ACC112 (cell line): ENCODE results near the gene THUMPD1.
A peak's percentile ranks its signal among the peaks of the same experiment; 100 is the strongest.
"Not testable (repeated sequence)": the region's sequence is repeated elsewhere in the genome, so short reads cannot be mapped to it uniquely, and the experiment has no call there.

Experiments used
- H2AFZ ChIP-seq: fragments of 200-600 bp; sonication (generic); one replicate; pipeline ENCODE4 v1.6.0; 2017; ENCODE audit warnings: antibody characterized with exemption, low read length; ENCODE audit not compliant: unreplicated experiment
- H3K27ac ChIP-seq: fragments of 200-600 bp; sonication (generic); 2 replicates; pipeline ENCODE4 v1.5.1; 2014; ENCODE audit warnings: low read depth, mild to moderate bottlenecking, antibody characterized with exemption, low read length, moderate library complexity
- H3K27me3 ChIP-seq: fragments of 200-600 bp; sonication (generic); 2 replicates; pipeline ENCODE4 v1.6.1; 2014; ENCODE audit warnings: mild to moderate bottlenecking, antibody characterized with exemption, low read length, moderate library complexity, mixed read lengths; ENCODE audit not compliant: insufficient read depth
- H3K36me3 ChIP-seq: fragments of 200-600 bp; sonication (generic); 2 replicates; pipeline ENCODE4 v1.6.1; 2016; ENCODE audit warnings: mild to moderate bottlenecking, antibody characterized with exemption, low read length, moderate library complexity, mixed read lengths; ENCODE audit not compliant: insufficient read depth
- H3K4me1 ChIP-seq: fragments of 200-600 bp; sonication (generic); one replicate; pipeline ENCODE4 v1.6.1; 2016; ENCODE audit warnings: low read length, mixed read lengths; ENCODE audit not compliant: insufficient read depth, unreplicated experiment, control insufficient read depth
- H3K4me3 ChIP-seq: fragments of 200-600 bp; sonication (generic); 2 replicates; pipeline ENCODE4 v1.5.1; 2014; ENCODE audit warnings: mild to moderate bottlenecking, low read depth, low read length
- H3K79me2 ChIP-seq: fragments of 200-600 bp; sonication (generic); one replicate; pipeline ENCODE4 v1.6.0; 2016; ENCODE audit warnings: low read length; ENCODE audit not compliant: control insufficient read depth, unreplicated experiment, insufficient read depth

The THUMPD1 gene

DNA sequence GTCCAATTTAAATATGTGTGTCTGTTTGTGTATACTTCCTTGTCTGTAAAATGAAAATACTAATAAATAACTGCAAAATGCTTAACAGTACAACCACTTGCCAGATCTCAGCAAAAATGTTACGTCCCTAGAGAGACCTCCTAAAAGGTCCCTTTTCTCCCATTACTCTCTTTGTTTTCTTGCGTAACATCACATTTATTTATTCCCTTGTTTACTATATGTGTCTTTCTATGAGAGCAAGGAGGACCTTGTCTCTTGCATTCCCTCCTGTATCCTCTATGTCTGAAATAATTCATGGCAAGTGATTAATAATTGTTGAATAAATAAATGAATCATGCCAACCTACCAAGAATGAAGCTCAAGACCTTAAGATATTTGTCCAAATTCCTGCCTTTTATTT, 24.1 kb upstream of the THUMPD1 start:
- Histone ChIP-seq H3K4me1 (no peaks in the 10 kb centered on the region), H2AFZ (no peak overlapping the region), H3K79me2 (no peaks in the 10 kb centered on the region), H3K27ac (no peak overlapping the region), H3K36me3 (no peaks in the 10 kb centered on the region), H3K4me3 (no peak overlapping the region), H3K27me3 (peaks cover 7% of the 10 kb centered on the region; the same call in 1 of the 2 replicates)

DNA sequence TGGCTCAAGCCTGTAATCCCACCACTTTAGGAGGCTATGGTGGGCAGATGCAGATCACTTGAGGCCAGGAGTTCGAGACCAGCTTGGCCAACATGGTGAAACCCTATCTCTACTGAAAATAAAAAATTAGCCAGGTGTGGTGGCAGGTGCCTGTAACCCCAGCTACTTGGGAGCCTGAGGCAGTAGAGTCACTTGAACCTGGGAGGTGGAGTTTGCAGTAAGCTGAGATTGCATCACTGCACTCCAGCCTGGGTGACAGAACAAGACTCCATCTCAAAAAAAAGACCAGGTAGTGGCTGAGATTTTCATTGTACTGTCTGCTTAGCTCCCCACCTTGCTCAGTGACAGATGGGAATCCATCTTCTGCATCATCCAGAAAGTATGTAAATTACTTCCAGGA, 22.8 kb upstream of the THUMPD1 start:
- peaks cover 14% of the 10 kb centered on the region for H3K27me3 ChIP-seq
- not testable (repeated sequence) for H2AFZ ChIP-seq, H3K27ac ChIP-seq, H3K36me3 ChIP-seq, H3K79me2 ChIP-seq, H3K4me1 ChIP-seq, H3K4me3 ChIP-seq

DNA sequence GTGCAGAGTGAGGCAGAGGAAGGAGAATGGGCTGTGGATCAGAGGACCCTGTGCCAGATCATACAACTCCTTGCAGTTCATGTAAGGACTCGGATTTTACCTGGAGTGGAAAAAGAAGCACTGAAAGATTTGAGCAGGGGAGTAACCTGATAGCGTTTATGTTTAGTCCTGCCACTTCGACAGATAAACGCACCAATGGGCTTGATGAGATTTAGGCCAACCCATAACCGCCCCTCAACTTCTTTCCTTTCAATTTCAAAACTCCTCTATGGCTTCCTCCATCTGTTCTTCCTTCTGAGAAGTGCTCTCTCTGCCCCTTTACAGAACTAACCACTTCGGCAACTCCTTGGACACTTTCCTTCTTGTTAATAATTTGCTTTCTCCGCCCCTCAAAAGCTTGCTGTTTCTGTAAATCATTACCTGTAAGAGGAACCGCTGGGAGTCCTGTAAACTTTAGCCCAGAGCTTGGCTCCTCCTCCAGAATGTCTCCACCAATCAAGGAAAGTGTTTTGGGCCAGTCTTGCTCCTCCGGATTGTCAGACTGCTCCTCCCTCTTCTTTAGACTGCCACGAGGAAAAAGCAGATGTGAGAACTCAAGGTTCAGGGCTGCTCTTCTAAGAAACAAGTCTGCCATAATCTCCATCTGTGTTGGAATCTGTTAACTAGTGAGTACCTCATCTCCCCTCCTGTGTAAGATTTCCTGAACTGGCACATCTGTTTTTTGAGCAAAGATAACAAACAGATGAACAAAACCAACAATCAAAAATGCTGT, 22.0 kb upstream of the THUMPD1 start, which contains the start of gene ACSM3:
Gene ACSM3 (plus strand): TSS at position 554 of the 772 bp plus-strand sequence. CDS start 6,021 bp downstream, outside the sequence.
- no peaks in the 10 kb centered on the region for H3K4me1 ChIP-seq
- H3K27ac ChIP-seq: no peak within 1 kb of the TSS
- H3K36me3 ChIP-seq: no peaks in the 10 kb centered on the region
- H3K4me3 ChIP-seq: peak within 1 kb of the TSS; percentile 76
- H3K79me2 ChIP-seq: no peaks in the 10 kb centered on the region
- H3K27me3 ChIP-seq: peaks cover 14% of the 10 kb centered on the region
- peak within 1 kb of the TSS; percentile 95 for H2AFZ ChIP-seq

DNA sequence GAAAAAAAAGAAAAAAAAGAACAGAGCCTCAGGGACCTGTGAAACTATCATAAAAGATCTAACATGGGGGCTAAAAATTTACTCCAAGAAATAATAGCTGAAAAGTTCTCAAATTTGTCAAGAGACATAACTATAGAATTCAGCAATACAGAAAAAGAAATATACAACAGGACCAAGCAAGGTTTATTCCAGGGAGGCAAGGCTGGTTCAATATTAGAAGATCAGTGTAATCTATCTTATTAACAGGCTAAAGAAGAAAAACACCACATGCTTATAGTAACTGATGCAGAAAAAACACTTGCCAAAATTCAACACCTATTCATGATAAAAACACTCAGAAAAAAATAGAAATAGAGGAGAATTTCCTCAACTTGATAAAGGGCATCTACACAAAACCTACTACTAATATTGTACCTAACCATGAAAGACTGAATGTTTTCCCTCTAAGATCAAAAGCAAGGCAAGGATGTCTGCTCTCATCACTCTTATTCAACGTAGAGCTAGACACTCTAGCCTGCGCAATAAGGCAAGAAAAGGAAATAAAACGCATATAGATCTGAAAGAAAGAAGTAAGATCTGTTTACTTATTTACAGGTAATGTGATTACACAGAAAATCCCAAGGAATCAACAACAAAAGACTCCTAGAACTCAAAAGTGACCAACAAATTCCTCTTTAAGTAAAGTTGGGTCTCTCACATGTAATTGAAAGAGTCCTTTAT, 20.9 kb upstream of the THUMPD1 start:
- Histone ChIP-seq H3K79me2 (no peaks in the 10 kb centered on the region), H2AFZ (no peak overlapping the region), H3K4me1 (no peaks in the 10 kb centered on the region), H3K27me3 (peaks cover 14% of the 10 kb centered on the region), H3K36me3 (no peaks in the 10 kb centered on the region), H3K4me3 (no peak overlapping the region), H3K27ac (no peak overlapping the region)

DNA sequence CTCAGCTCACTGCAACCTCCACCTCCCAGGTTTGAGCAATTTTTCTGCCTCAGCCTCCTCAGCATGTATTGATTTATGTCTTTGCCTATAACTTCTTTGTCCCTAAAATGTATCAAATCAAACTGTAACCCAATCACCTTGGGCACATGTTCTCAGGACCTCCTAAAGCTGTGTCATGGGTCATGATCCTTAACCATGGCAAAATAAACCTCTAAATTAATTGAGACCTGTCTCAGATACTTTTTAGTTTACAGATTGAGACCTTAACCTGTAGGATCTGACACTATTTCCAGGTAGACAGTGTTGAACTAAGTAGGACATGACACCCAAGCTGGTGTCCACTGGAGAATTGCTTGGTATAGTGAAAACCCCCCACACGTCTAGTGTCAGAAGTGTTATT, 19.6 kb upstream of the THUMPD1 start:
- Histone ChIP-seq H3K27ac (no peak overlapping the region), H3K27me3 (peaks cover 14% of the 10 kb centered on the region), H2AFZ (no peak overlapping the region), H3K36me3 (no peaks in the 10 kb centered on the region), H3K4me1 (no peaks in the 10 kb centered on the region), H3K4me3 (no peak overlapping the region), H3K79me2 (no peaks in the 10 kb centered on the region)

DNA sequence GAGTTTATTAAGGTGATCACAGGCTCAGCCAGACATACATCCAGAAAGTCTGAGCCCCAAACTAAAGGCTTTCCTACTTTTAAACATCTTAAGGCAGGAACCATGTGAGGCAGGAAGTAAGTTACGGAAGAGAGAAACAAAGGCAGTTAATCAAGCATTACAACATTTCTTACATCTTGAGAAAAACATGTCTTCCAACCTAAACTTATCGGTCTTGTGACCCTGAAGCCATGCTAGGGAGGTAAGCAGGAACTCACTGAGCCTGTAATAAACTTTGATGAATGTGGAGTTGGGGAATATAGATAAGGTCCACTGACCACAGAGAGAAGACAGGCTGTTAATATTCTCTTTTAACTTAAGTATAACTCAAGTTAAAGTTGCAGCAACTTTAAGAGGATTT, 18.7 kb upstream of the THUMPD1 start:
- H3K79me2 ChIP-seq: no peaks in the 10 kb centered on the region
- H2AFZ ChIP-seq: no peak overlapping the region

DNA sequence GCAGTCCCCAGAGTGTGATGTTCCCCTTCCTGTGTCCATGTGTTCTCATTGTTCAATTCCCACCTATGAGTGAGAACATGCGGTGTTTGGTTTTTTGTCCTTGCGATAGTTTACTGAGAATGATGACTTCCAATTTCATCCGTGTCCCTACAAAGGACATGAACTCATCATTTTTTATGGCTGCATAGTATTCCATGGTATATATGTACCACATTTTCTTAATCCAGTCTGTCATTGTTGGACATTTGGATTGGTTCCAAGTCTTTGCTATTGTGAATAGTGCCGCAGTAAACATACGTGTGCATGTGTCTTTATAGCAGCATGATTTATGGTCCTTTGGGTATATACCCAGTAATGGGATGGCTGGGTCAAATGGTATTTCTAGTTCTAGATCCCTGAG, 14.2 kb upstream of the THUMPD1 start:
- H3K27me3 ChIP-seq: peaks cover 45% of the 10 kb centered on the region
- not testable (repeated sequence) for H3K79me2 ChIP-seq, H3K27ac ChIP-seq, H2AFZ ChIP-seq, H3K36me3 ChIP-seq, H3K4me3 ChIP-seq, H3K4me1 ChIP-seq

More for the DNA sequence above, 18.7 kb upstream of the THUMPD1 start:
- Histone ChIP-seq H3K4me3 (no peak overlapping the region), H3K36me3 (no peaks in the 10 kb centered on the region), H3K27ac (no peak overlapping the region), H3K27me3 (peaks cover 14% of the 10 kb centered on the region), H3K4me1 (no peaks in the 10 kb centered on the region)

DNA sequence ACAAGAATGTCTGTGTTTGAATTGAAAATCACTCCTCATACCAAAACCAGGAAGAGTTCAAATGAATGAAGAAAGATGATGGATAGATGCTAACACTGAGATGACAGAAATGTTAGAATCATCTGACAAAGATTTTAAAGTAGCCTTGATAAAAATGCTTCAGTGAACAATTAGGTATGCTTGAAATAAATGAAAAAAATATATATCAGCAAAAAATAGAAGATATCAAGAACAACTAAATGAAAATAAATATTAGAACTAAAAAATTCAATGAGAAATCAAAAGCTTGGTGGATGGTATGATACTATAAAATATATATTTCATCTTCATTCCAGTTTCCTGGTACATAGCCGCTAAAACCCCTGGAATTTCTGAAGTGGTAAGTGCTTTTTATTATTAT, 13.6 kb upstream of the THUMPD1 start:
- Histone ChIP-seq H3K4me3 (no peak overlapping the region), H3K27ac (no peak overlapping the region), H2AFZ (no peak overlapping the region), H3K4me1 (no peaks in the 10 kb centered on the region), H3K79me2 (no peaks in the 10 kb centered on the region), H3K36me3 (no peaks in the 10 kb centered on the region), H3K27me3 (peaks cover 51% of the 10 kb centered on the region)

DNA sequence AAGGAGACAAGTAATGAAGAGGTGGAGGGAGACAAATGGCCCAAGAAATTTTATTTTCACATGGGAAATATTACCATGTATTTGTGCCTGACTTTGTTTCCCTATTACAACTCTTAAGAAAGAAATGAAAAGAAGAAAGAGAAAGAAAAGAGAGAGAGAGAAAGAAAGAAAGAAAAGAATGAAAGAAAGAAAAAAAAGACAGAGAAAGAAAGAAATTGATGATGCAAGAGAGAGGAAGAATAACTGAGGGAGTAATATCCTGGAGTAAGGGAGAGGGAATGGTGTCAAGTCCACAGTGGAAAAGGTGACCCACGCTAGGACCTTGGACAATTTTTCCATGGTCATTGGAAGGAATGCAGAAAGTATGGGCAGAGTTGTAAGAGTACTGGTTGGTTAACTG, 12.1 kb upstream of the THUMPD1 start:
- Histone ChIP-seq H3K27ac (no peak overlapping the region), H3K4me1 (no peaks in the 10 kb centered on the region), H3K4me3 (no peak overlapping the region), H3K27me3 (peaks cover 53% of the 10 kb centered on the region), H3K36me3 (no peaks in the 10 kb centered on the region), H2AFZ (no peak overlapping the region), H3K79me2 (no peaks in the 10 kb centered on the region)

DNA sequence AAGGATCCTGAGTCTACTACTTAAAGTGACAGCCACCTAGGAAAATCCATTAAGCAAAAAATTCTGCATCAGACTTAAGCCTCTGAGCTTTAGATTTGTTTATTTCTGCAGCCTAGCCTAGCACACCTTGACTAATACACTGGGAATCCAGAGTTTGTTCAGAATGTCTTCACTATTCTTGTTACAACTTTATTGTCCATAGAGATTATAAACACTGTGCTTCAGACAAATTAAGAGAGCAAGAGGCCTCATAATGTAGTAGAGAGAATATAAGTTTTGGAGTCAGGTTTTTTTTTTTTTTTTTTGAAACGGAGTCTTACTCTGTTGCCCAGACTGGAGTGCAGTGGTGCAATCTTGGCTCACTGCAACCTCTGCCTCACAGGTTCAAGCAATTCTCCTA, 8.9 kb upstream of the THUMPD1 start:
- H3K27ac ChIP-seq: no peak overlapping the region
- no peak overlapping the region for H3K4me3 ChIP-seq
- H3K79me2 ChIP-seq: no peaks in the 10 kb centered on the region
- no peaks in the 10 kb centered on the region for H3K4me1 ChIP-seq
- no peaks in the 10 kb centered on the region for H3K36me3 ChIP-seq
- no peak overlapping the region for H2AFZ ChIP-seq
- H3K27me3 ChIP-seq: peaks cover 53% of the 10 kb centered on the region

DNA sequence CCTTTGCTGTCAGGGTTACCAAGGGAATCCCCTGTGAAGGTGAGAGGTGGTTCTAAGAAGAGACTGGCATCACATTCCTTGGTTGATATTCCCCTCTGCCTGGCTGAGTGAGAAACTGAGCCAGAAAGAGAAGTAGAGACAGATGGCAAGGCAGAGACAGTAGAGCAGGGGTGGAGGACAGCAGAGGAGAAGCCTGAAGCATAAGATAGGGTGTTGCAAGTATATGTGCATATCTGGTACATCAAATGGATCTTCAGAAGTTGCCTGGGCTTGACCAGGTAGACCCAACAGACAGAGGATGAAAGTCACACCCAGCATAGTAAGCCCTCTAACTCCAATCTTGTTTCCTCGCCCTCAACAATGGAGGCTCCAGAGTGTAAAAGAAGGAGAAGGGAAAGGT, 7.9 kb upstream of the THUMPD1 start:
- Histone ChIP-seq H3K27ac (no peak overlapping the region), H3K79me2 (no peaks in the 10 kb centered on the region), H2AFZ (no peak overlapping the region)

More for the DNA sequence above, 7.9 kb upstream of the THUMPD1 start:
- Histone ChIP-seq H3K4me3 (no peak overlapping the region), H3K36me3 (no peaks in the 10 kb centered on the region), H3K27me3 (peaks cover 44% of the 10 kb centered on the region), H3K4me1 (no peaks in the 10 kb centered on the region)
